Endodermal cell (in vitro differentiated cells): ENCODE measurements around the gene GPA33. TPM values are rescaled to one million over a fixed set of nuclear protein-coding genes. Genes with fewer than 3 reads are reported as not detected.

ENCODE experiments used
- DNase-seq: peaks from one replicate; pipeline ENCODE4 v3.0.0-alpha.2; 2017
- H3K27ac ChIP-seq: 2 replicates; pipeline ENCODE4 v1.5.1; 2013; ENCODE audit warnings: mild to moderate bottlenecking, low read depth, low read length, moderate library complexity
- H3K27me3 ChIP-seq: 2 replicates; pipeline ENCODE4 v1.6.1; 2013; ENCODE audit warnings: mild to moderate bottlenecking, low read length, moderate library complexity; ENCODE audit not compliant: insufficient read depth, control insufficient read depth, poor library complexity, severe bottlenecking
- H3K36me3 ChIP-seq: 2 replicates; pipeline ENCODE4 v1.7.0; 2013; ENCODE audit warnings: mild to moderate bottlenecking, low read length, moderate library complexity; ENCODE audit not compliant: control insufficient read depth, insufficient read depth
- H3K4me1 ChIP-seq: one replicate; pipeline ENCODE4 v1.7.0; 2013; ENCODE audit warnings: low read length; ENCODE audit not compliant: control insufficient read depth, insufficient read depth
- H3K4me3 ChIP-seq: 2 replicates; pipeline ENCODE4 v1.5.1; 2013; ENCODE audit warnings: mild to moderate bottlenecking, low read length, moderate library complexity
- H3K9ac ChIP-seq: 2 replicates; pipeline ENCODE4 v1.6.1; 2013; ENCODE audit warnings: mild to moderate bottlenecking, low read length, moderate library complexity; ENCODE audit not compliant: poor library complexity, severe bottlenecking; ENCODE audit errors: extremely low read depth
- H3K9me3 ChIP-seq: 2 replicates; pipeline ENCODE4 v1.6.1; 2013; ENCODE audit warnings: mild to moderate bottlenecking, low read length, moderate library complexity; ENCODE audit not compliant: control insufficient read depth
- H3K27ac Mint-ChIP-seq: 2 replicates; pipeline ENCODE4 v1.8.0; 2020; ENCODE audit warnings: mixed read lengths
- H3K27me3 Mint-ChIP-seq: 2 replicates; pipeline ENCODE4 v1.8.0; 2021; ENCODE audit warnings: mild to moderate bottlenecking, mixed read lengths; ENCODE audit not compliant: insufficient read depth
- H3K36me3 Mint-ChIP-seq: 2 replicates; pipeline ENCODE4 v1.8.0; 2020; ENCODE audit warnings: low read depth, mixed read lengths
- H3K4me1 Mint-ChIP-seq: 2 replicates; pipeline ENCODE4 v1.8.0; 2020; ENCODE audit warnings: mixed read lengths
- H3K4me3 Mint-ChIP-seq: 2 replicates; pipeline ENCODE4 v1.8.0; 2020; ENCODE audit warnings: mild to moderate bottlenecking, moderate library complexity, mixed read lengths
- H3K9me3 Mint-ChIP-seq: 2 replicates; pipeline ENCODE4 v1.8.0; 2020; ENCODE audit warnings: mild to moderate bottlenecking, mixed read lengths
- WGBS, 2 experiments: methylation state at CpG; one replicate each; pipeline versions ENCODE4 v1.1.5 to v1.1.7; 2013; ENCODE audit warnings: missing lambda C conversion rate in 2 of 2, mixed read lengths in 1 of 2; ENCODE audit not compliant: insufficient coverage in 1 of 2, insufficient read length in 1 of 2; 5-methylcytosine and 5-hydroxymethylcytosine counted together
- total RNA-seq, 2 donors: library from RNA; stranded (reverse); fragmentation: NEBNext Ultra II Directional in 1 of 2; extraction: Animal tissue kit (Norgen Biotek cat#: 25700) in 1 of 2; gene quantifications; 2 replicates in 1 of 2; 3 replicates in 1 of 2; pipeline ENCODE4 v1.2.1, GENCODE V29; 2021
- TF ChIP-seq, protein P1 (sequence below): fragments of 200-600 bp; sonication (generic); conservative IDR thresholded peaks from 2 replicates; pipeline ENCODE4 v1.5.0; 2021; ENCODE audit warnings: antibody characterized with exemption, mild to moderate bottlenecking

The GPA33 gene
- total RNA-seq, 2 donors from 2014 or later = 0.37 to 1.5 TPM

DNA sequence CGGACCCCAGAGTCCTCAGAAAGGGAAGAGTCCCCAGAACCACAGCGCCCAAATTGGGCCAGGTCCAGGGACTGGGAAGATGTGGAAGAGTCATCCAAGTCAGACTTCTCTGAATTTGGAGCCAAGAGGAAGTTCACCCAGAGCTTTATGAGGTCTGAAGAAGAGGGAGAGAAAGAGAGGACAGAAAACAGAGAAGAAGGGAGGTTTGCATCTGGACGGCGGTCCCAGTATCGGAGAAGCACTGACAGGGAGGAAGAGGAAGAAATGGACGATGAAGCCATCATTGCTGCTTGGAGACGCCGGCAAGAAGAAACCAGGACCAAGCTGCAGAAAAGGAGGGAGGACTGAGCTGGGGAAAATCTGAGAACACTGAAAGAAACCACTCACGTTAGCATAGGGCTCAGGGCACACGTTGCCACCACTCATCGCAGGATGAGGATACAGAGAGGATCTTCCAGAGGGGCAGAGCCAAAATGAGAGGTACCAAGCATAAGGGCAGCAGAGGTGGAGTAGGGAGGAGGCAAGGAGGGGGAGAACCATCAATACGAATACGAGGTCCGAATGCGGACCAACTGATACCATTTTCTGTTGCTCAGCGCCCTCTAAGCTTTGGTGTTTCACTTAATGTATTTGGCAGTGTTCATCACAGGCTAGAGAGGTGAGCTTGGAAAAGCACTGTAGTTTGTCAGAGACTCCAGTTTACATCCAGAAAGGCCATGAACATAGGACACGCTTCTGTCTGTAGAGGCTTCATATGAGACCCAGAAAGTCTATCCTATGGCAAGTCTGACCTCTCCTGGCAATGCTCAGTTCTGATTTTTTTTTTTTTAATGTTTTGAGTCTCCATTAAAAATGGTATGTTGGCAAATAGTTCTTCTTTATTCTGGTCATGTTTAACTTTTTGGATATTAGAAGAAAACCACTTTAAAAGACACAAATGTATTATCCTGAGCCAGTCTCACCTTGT lies 38.4 kb upstream of the GPA33 start:
- H3K4me1 ChIP-seq = no peaks in the 10 kb centered on the region
- no peaks in the 10 kb centered on the region for H3K27me3 ChIP-seq
- WGBS, 2 experiments = 93 to 96% methylated on average over 15 to 17 of the region's 17 CpGs
- H3K36me3 ChIP-seq = no peaks in the 10 kb centered on the region
- Mint-ChIP-seq H3K9me3 (no peaks in the 10 kb centered on the region), H3K36me3 (no peaks in the 10 kb centered on the region), H3K4me1 (peaks cover 6% of the 10 kb centered on the region), H3K27me3 (peaks cover 33% of the 10 kb centered on the region), H3K27ac (no peak overlapping the region), H3K4me3 (no peak overlapping the region)
- no peak for DNase-seq
- H3K4me3 ChIP-seq = no peak overlapping the region
- no peaks in the 10 kb centered on the region for H3K9me3 ChIP-seq
- H3K9ac ChIP-seq = no peak overlapping the region
- TF ChIP-seq, protein P1, sequence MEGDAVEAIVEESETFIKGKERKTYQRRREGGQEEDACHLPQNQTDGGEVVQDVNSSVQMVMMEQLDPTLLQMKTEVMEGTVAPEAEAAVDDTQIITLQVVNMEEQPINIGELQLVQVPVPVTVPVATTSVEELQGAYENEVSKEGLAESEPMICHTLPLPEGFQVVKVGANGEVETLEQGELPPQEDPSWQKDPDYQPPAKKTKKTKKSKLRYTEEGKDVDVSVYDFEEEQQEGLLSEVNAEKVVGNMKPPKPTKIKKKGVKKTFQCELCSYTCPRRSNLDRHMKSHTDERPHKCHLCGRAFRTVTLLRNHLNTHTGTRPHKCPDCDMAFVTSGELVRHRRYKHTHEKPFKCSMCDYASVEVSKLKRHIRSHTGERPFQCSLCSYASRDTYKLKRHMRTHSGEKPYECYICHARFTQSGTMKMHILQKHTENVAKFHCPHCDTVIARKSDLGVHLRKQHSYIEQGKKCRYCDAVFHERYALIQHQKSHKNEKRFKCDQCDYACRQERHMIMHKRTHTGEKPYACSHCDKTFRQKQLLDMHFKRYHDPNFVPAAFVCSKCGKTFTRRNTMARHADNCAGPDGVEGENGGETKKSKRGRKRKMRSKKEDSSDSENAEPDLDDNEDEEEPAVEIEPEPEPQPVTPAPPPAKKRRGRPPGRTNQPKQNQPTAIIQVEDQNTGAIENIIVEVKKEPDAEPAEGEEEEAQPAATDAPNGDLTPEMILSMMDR = peak; percentile 28
- H3K27ac ChIP-seq = no peak overlapping the region

DNA sequence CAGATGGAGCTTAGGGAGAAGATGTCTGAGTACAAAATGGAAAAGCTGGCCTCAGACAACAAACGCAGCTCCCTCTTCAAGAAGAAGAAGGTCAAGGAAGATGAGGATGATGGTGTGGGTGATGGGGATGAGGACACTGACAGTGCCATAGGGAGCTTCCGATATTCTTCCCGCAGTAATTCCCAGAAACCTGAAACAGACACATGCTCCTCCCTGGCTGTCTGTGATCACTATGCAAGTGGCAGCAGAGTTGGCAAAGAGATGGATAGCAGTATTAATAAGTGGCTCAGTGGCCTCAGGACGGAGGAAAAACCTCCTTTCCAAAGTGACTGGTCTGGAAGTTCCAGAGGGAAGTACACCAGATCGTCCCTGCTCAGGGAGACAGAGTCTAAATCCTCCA lies 37.5 kb upstream of the GPA33 start:
- Mint-ChIP-seq H3K4me3 (no peak overlapping the region), H3K27me3 (peaks cover 30% of the 10 kb centered on the region), H3K27ac (no peak overlapping the region), H3K36me3 (no peaks in the 10 kb centered on the region), H3K9me3 (no peaks in the 10 kb centered on the region), H3K4me1 (peaks cover 9% of the 10 kb centered on the region)
- no peak for DNase-seq
- Histone ChIP-seq H3K27ac (no peak overlapping the region), H3K9me3 (no peaks in the 10 kb centered on the region), H3K36me3 (no peaks in the 10 kb centered on the region), H3K4me3 (no peak overlapping the region), H3K4me1 (no peaks in the 10 kb centered on the region), H3K27me3 (no peaks in the 10 kb centered on the region), H3K9ac (no peak overlapping the region)
- TF ChIP-seq, protein P1 = no peak
- 82 to 98% methylated on average over 3 to 5 of the region's 5 CpGs for WGBS, 2 experiments

DNA sequence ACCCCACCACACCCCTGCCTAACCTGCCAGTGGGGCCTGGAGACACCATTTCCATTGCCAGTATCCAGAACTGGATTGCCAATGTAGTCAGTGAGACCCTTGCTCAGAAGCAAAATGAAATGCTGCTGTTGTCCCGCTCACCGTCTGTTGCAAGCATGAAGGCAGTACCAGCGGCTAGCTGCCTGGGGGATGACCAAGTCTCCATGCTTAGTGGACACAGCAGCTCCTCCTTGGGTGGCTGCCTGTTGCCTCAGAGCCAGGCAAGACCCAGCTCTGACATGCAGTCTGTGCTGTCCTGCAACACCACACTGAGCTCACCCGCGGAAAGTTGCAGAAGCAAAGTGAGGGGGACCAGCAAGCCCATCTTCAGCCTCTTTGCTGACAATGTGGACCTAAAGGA lies 37.1 kb upstream of the GPA33 start:
- H3K36me3 Mint-ChIP-seq = no peaks in the 10 kb centered on the region
- DNase-seq = no peak
- no peak overlapping the region for H3K27ac ChIP-seq
- H3K9me3 Mint-ChIP-seq = no peaks in the 10 kb centered on the region
- WGBS, 2 experiments = 97 to 100% methylated on average over 4 to 5 of the region's 5 CpGs
- H3K4me3 ChIP-seq = no peak overlapping the region
- no peak overlapping the region for H3K4me3 Mint-ChIP-seq
- H3K9me3 ChIP-seq = no peaks in the 10 kb centered on the region
- H3K27me3 Mint-ChIP-seq = peaks cover 32% of the 10 kb centered on the region
- H3K27me3 ChIP-seq = peaks cover under 1% of the 10 kb centered on the region
- TF ChIP-seq, protein P1 = no peak
- peaks cover 9% of the 10 kb centered on the region for H3K4me1 Mint-ChIP-seq
- H3K4me1 ChIP-seq = no peaks in the 10 kb centered on the region
- H3K27ac Mint-ChIP-seq = no peak overlapping the region
- no peak overlapping the region for H3K9ac ChIP-seq
- no peaks in the 10 kb centered on the region for H3K36me3 ChIP-seq
